HG03097 (cell line): ENCODE data around the gene PIGN.

Experiments used
- ATAC-seq: cut with Tn5 transposase; IDR thresholded peaks from one replicate; pipeline ENCODE4 v1.9.1; 2021; ENCODE audit not compliant: unreplicated experiment, low FRiP score

The PIGN gene

GRCh38 chr18:62186774-62187542 is at the start of gene PIGN, which contains the start of gene RELCH:
Gene PIGN, minus strand, starts transcription at chr18:62187056. Its CDS starts 25,703 bp downstream, at chr18:62161353.
Gene RELCH, plus strand, starts transcription at chr18:62187255. Its CDS starts 251 bp downstream, at chr18:62187506.
- ATAC-seq, result peak; percentile 86

GRCh38 chr18:62236252-62236651 is 49.4 kb upstream of the PIGN start:
- no peak for ATAC-seq

- ATAC-seq, result no peak
These were observed 39.2 kb upstream of the PIGN start for GRCh38 chr18:62226047-62226446.

- ATAC-seq, result no peak
These were observed 37.4 kb upstream of the PIGN start for GRCh38 chr18:62224229-62224628.

GRCh38 chr18:62214790-62215189 is 27.9 kb upstream of the PIGN start:
- no peak for ATAC-seq

- ATAC-seq, result no peak
These were observed 24.5 kb upstream of the PIGN start for GRCh38 chr18:62211325-62211828.

- no peak for ATAC-seq
These were observed 23.3 kb upstream of the PIGN start for GRCh38 chr18:62210138-62210537.

GRCh38 chr18:62209046-62209445 is 22.2 kb upstream of the PIGN start:
- no peak for ATAC-seq

GRCh38 chr18:62206593-62206992 is 19.7 kb upstream of the PIGN start:
- ATAC-seq, result no peak

GRCh38 chr18:62205824-62206223 is 19.0 kb upstream of the PIGN start:
- no peak for ATAC-seq

GRCh38 chr18:62201870-62202269 is 15.0 kb upstream of the PIGN start:
- ATAC-seq, result no peak

GRCh38 chr18:62200121-62200914 is 13.5 kb upstream of the PIGN start:
- ATAC-seq, result no peak

GRCh38 chr18:62199629-62200028 is 12.8 kb upstream of the PIGN start:
- ATAC-seq, result no peak

- no peak for ATAC-seq
These were observed 11.4 kb upstream of the PIGN start for GRCh38 chr18:62198259-62198658.

- ATAC-seq, result no peak
These were observed 10.1 kb upstream of the PIGN start for GRCh38 chr18:62196980-62197379.

- no peak for ATAC-seq
These were observed 9.2 kb upstream of the PIGN start for GRCh38 chr18:62196079-62196478.

GRCh38 chr18:62189208-62189607 is 2.4 kb upstream of the PIGN start:
- no peak for ATAC-seq

GRCh38 chr18:62187543-62188510 is 971 bp upstream of the PIGN start:
- ATAC-seq, result no peak

- ATAC-seq, result no peak
These were observed 420 bp downstream of the PIGN start for GRCh38 chr18:62186499-62186773.

- ATAC-seq, result no peak
These were observed 3.2 kb downstream of the PIGN start for GRCh38 chr18:62183578-62184195.
